Common myeloid progenitor, CD34-positive (primary cell): ENCODE results near the gene MRTFB.
A peak's percentile ranks its signal among the peaks of the same experiment; 100 is the strongest.

Experiments used
- CTCF ChIA-PET: fragments of 350-600 bp; sonication (Branson Sonifier 250); formaldehyde crosslinking; loops from one replicate; lab custom pipeline; 2021; ENCODE audit warnings: antibody characterized with exemption; lab: Charles Lee
- POLR2A ChIA-PET: fragments of 350-600 bp; sonication (Branson Sonifier 250); formaldehyde crosslinking; loops from one replicate; lab custom pipeline; 2021; ENCODE audit warnings: antibody characterized with exemption; lab: Charles Lee
- DNase-seq, 3 donors: peaks; one replicate each; pipeline versions ENCODE4 v3.0.0 to v3.0.0-alpha.2; 2013
- H3K27ac ChIP-seq, 2 experiments: 1 replicate in 1 of 2; 2 replicates in 1 of 2; pipeline ENCODE4 v1.7.0; 2013; ENCODE audit warnings: inconsistent platforms in 2 of 2, low read length in 2 of 2, mild to moderate bottlenecking in 2 of 2, low read depth in 1 of 2, moderate library complexity in 1 of 2; ENCODE audit not compliant: severe bottlenecking in 2 of 2, insufficient read depth in 1 of 2, poor library complexity in 1 of 2
- H3K27me3 ChIP-seq, 5 experiments: replicated peaks in 2 of 5; 1 replicate in 3 of 5; 2 replicates in 2 of 5; pipeline versions ENCODE4 v1.6.1 to v1.7.0; 2013; ENCODE audit warnings: low read length in 4 of 5, mild to moderate bottlenecking in 2 of 5, moderate library complexity in 2 of 5, inconsistent platforms in 1 of 5; ENCODE audit not compliant: insufficient read depth in 5 of 5, control insufficient read depth in 4 of 5
- H3K36me3 ChIP-seq, 4 experiments: 1 replicate in 2 of 4; 2 replicates in 2 of 4; pipeline versions ENCODE4 v1.6.1 to v1.7.0; 2013; ENCODE audit warnings: low read length in 3 of 4, control low read depth in 1 of 4, mild to moderate bottlenecking in 1 of 4; ENCODE audit not compliant: control insufficient read depth in 4 of 4, insufficient read depth in 4 of 4
- H3K4me1 ChIP-seq, 4 experiments: 1 replicate in 3 of 4; 2 replicates in 1 of 4; pipeline versions ENCODE4 v1.6.1 to v1.7.1; 2013; ENCODE audit warnings: low read length in 3 of 4, mild to moderate bottlenecking in 3 of 4, control low read depth in 1 of 4, inconsistent platforms in 1 of 4, moderate library complexity in 1 of 4; ENCODE audit not compliant: control insufficient read depth in 4 of 4, insufficient read depth in 4 of 4; ENCODE audit errors: control extremely low read depth in 1 of 4
- H3K4me3 ChIP-seq, 7 experiments: 1 replicate in 4 of 7; 2 replicates in 3 of 7; pipeline versions ENCODE4 v1.5.1 to v1.7.0; 2013; ENCODE audit warnings: mild to moderate bottlenecking in 7 of 7, low read length in 6 of 7, moderate library complexity in 6 of 7, inconsistent platforms in 2 of 7, low read depth in 2 of 7, control low read depth in 1 of 7; ENCODE audit not compliant: insufficient read depth in 4 of 7, control insufficient read depth in 1 of 7; ENCODE audit errors: extremely low read depth in 1 of 7
- H3K9me3 ChIP-seq, 5 experiments: 1 replicate in 4 of 5; 2 replicates in 1 of 5; pipeline versions ENCODE4 v1.6.1 to v1.7.1; 2013; ENCODE audit warnings: low read length in 4 of 5, mild to moderate bottlenecking in 2 of 5, inconsistent platforms in 1 of 5, low read depth in 1 of 5, moderate library complexity in 1 of 5; ENCODE audit not compliant: control insufficient read depth in 4 of 5, insufficient read depth in 2 of 5; ENCODE audit errors: control extremely low read depth in 1 of 5
- WGBS: methylation state at CpG from one replicate; pipeline ENCODE4 v1.1.5; 2013; ENCODE audit not compliant: insufficient coverage; 5-methylcytosine and 5-hydroxymethylcytosine counted together

MRTFB gene

DNA sequence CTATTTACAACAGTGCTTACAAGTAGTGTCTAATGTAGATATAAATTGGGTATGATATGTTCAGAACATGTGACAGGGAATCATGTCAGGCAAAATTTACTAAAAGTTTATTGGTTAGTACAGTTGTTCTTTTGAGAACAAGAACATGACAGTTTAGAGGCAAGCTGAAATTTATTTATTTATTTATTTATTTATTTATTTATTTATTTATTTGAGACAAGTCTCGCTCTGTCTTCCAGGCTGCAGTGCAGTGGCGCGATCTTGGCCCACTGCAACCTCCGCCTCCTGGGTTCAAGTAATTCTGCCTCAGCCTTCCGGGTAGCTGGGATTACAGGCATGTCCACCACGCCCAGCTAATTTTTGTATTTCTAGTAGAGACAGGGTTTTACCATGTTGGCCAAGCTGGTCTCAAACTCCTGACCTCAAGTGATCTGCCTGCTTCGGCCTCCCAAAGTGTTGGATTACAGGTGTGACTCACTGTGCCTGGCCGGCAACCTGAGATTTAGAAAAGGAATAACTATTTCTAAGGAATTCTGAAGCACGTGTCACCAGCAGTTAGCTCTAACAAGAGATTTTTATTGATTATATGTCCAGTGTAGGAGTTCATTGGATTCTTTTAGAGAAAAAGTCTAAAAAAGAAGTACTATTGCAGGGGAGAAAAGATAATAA lies 24.9 kb downstream of the MRTFB start:
- WGBS: 99% methylated on average over 6 of the region's 9 CpGs
- Histone ChIP-seq H3K9me3 (peaks cover 0 to 1% (median 0%) of the 10 kb centered on the region in 5 experiments), H3K4me3 (no peak overlapping the region), H3K27ac (no peak overlapping the region), H3K27me3 (no peaks in the 10 kb centered on the region), H3K36me3 (peaks cover 0 to 4% (median 1%) of the 10 kb centered on the region in 4 experiments), H3K4me1 (peaks cover 0 to under 1% (median 0%) of the 10 kb centered on the region in 4 experiments)
- POLR2A ChIA-PET: no interaction called here
- no peak for DNase-seq
- CTCF ChIA-PET: interaction anchor here (0.5 to 1.2 kb wide), 3 partner anchors 13 to 157 kb away, joined by 3 read pairs; no protein-coding TSS in a partner anchor

DNA sequence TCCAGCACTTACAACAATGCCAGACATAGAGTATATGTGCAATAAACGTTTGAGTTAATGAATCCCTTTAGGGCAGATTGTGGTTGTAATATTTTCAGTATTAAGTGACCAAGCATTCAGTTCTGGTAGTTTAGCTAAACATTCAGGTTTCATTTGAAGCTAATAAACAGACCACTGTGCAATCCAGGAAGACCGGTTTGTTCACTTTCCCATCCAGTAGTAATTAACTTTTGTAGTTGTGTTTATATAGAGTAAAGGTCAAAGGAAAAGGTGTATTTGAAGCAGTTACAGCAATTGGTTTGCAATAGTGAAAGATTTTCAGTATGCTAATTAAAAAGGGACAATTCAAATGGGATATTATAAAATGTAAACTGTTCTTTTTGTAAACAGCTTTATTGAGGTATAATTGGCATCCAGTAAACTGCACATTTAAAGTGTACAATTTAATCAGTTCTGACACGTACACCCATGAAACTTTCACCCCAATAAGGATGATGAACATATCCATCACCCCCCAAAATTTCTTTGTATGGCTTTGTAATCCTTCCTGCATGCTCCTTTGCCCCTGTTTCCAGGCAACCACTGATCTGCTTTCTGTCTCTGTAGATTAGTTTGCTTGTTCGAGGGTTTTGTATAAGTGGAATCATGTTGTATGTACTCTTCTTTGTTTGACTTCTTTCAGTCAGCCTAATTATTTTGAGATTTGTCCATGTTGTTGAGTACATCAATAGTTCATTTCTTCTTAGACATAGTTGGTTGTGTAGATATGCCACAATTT lies 26.3 kb downstream of the MRTFB start:
- CTCF ChIA-PET: interaction anchor here (1.2 kb wide), 1 partner anchor 11 kb away, joined by 3 read pairs; no protein-coding TSS in a partner anchor
- Histone ChIP-seq H3K9me3 (peaks cover 0 to 1% (median 0%) of the 10 kb centered on the region in 5 experiments), H3K36me3 (peaks cover 0 to 4% (median 1%) of the 10 kb centered on the region in 4 experiments), H3K27ac (no peak overlapping the region), H3K4me1 (peaks cover 0 to 8% (median 2%) of the 10 kb centered on the region in 4 experiments), H3K4me3 (no peak overlapping the region), H3K27me3 (no peaks in the 10 kb centered on the region)
- DNase-seq: no peak
- POLR2A ChIA-PET: no interaction called here
- WGBS: 100% methylated on average over 1 of the region's 4 CpGs

GRCh38 chr16:14098081-14098480 lies 27.0 kb downstream of the MRTFB start:
- ChIA-PET POLR2A (no interaction called here), CTCF (no interaction called here)
- Histone ChIP-seq H3K9me3 (peaks cover 0 to 1% (median 0%) of the 10 kb centered on the region in 5 experiments), H3K4me1 (peaks cover 0 to 8% (median 2%) of the 10 kb centered on the region in 4 experiments), H3K27ac (no peak overlapping the region), H3K36me3 (peaks cover 0 to 4% (median 1%) of the 10 kb centered on the region in 4 experiments), H3K27me3 (no peaks in the 10 kb centered on the region), H3K4me3 (no peak overlapping the region)
- DNase-seq: no peak
- WGBS: no CpG with 5 or more reads among the region's 2 CpGs

DNA sequence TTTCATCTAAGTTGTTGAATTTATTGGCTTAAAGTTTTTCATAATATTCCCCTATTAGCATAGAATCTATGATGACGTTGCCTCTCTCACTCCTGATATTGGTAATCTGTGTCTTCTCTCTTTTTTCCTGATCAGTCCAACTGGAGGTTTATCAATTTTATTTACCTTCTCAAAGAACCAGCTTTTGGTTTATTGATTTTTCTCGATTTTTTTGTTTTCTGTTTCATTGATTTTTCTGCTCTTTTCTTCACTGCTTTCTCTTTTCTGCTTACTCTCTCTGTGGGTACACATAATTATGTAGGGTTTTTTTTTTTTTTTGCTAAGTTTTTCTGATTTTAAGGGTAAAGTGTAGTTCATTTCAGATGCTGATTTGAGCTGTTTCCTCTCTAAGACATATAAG lies 29.7 kb downstream of the MRTFB start:
- CTCF ChIA-PET: no interaction called here
- H3K4me1 ChIP-seq: peaks cover 0 to 8% (median 2%) of the 10 kb centered on the region in 4 experiments

GRCh38 chr16:14101415-14101814 lies 30.3 kb downstream of the MRTFB start:
- Histone ChIP-seq H3K27ac (no peak overlapping the region), H3K27me3 (no peaks in the 10 kb centered on the region), H3K9me3 (peaks cover 0 to 1% (median 0%) of the 10 kb centered on the region in 5 experiments), H3K36me3 (peaks cover 0 to 4% (median 0%) of the 10 kb centered on the region in 4 experiments), H3K4me3 (no peak overlapping the region), H3K4me1 (peaks cover 0 to 8% (median 2%) of the 10 kb centered on the region in 4 experiments)
- CTCF ChIA-PET: no interaction called here
- POLR2A ChIA-PET: no interaction called here
- DNase-seq: peak in 2 of 3 donors; percentile 39 to 59

More for the DNA sequence above, 29.7 kb downstream of the MRTFB start:
- DNase-seq: no peak
- Histone ChIP-seq H3K27ac (no peak overlapping the region), H3K27me3 (no peaks in the 10 kb centered on the region), H3K4me3 (no peak overlapping the region), H3K36me3 (peaks cover 0 to 4% (median 0%) of the 10 kb centered on the region in 4 experiments), H3K9me3 (peaks cover 0 to 1% (median 0%) of the 10 kb centered on the region in 5 experiments)
- POLR2A ChIA-PET: no interaction called here
- no CpG with 5 or more reads among the region's 2 CpGs for WGBS

- Histone ChIP-seq H3K9me3 (peaks cover 0 to 1% (median 0%) of the 10 kb centered on the region in 5 experiments), H3K27ac (no peak overlapping the region), H3K27me3 (no peaks in the 10 kb centered on the region), H3K4me3 (no peak overlapping the region), H3K36me3 (no peaks in the 10 kb centered on the region), H3K4me1 (peaks cover 0 to 8% (median 2%) of the 10 kb centered on the region in 4 experiments)
- WGBS: 100% methylated on average over 1 of the region's 2 CpGs
- ChIA-PET POLR2A (no interaction called here), CTCF (no interaction called here)
- no peak for DNase-seq
These were observed 32.0 kb downstream of the MRTFB start for GRCh38 chr16:14102925-14103720.
